SKM-1 (cell line): Measurements from ENCODE around the gene NUMBL.
"Not testable (repeated sequence)": the region's sequence is repeated elsewhere in the genome, so short reads cannot be mapped to it uniquely, and the experiment has no call there.

Source experiments
- DNase-seq: peaks from one replicate; lab custom pipeline; 2025; ENCODE audit not compliant: unreplicated experiment; lab: John Stamatoyannopoulos, UW

The NUMBL gene

GRCh38 chr19:40690050-40690692 lies at the start of gene NUMBL:
Gene NUMBL (minus strand): TSS chr19:40690651. CDS start chr19:40690483, 168 bp downstream.
- no peak for DNase-seq

DNA sequence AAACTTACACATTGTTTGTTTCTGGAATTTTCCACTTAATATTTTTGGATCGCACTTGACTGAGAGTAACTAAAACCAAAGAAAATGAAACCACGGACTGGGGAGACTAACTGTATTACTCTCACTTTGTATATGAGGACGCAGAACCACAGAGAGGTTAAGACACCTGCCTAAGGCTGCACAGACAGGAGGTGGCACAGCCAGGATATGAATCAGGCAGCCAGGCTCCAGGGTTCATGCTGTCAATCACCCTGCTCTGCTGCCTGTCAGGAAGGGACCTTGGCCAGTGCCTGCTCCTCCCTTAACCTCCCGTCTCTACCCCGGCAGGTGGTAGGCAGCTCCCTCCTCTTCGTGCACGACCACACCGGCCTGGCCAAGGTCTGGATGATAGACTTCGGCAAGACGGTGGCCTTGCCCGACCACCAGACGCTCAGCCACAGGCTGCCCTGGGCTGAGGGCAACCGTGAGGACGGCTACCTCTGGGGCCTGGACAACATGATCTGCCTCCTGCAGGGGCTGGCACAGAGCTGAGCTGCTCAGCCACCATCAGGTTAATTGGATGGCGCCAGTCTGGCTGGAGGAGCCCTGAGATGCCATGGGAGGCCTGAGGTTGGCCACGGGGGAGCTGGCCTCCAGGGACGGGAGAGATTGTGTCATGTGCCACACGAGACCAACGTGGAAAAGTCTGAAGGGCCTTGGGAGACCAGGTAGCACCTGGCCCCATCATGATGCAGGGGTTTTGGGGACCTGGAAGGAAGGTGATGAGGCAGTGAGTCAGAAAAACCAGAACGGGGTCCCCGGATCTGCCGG lies 48.8 kb upstream of the NUMBL start:
- DNase-seq: no peak

DNA sequence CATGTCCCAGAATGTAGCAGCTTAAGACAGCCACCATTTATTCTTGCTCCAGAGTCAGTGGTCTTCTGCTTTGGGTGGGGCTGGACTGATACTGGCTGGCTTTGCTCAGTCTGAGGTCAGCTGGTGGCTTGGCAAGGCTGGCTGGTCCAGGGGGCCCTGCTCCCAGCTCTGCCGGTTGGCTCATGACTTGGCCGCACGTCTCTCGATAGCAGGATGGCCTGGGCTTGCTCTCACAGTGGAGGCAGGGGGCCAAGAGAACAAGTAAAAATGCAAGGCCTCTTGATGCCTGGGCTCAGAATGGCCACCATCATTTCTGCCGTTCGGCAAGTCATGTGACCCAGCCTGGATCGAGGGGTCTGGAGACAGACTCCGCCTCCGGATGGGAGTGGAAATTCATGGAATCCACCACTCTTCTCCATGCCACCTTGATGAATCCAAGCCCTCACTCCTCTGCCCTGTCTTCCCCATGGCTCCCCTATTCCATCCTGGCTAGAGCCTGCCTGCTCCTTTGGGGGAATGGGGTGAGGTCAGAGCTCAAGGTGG lies 46.7 kb upstream of the NUMBL start:
- DNase-seq: no peak

DNA sequence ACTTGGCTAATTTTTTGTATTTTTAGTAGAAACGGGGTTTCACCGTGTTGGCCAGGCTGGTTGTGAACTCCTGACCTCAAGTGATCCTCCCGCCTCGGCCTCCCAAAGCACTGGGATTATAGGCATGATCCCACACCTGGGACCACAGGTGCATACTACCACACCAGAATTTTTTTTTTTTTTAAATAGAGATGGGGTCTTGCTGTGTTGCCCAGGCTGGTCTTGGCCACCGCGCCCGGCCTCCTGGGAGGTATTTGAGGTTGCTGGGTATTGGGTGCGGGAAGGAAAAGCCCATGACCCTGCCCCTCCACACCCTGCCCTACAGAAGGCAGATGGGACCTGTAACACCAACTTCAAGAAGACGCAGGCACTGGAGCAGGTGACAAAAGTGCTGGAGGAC lies 46.2 kb upstream of the NUMBL start:
- no peak for DNase-seq

- no peak for DNase-seq
Measured at GRCh38 chr19:40735013-40735771, 44.7 kb upstream of the NUMBL start.

DNA sequence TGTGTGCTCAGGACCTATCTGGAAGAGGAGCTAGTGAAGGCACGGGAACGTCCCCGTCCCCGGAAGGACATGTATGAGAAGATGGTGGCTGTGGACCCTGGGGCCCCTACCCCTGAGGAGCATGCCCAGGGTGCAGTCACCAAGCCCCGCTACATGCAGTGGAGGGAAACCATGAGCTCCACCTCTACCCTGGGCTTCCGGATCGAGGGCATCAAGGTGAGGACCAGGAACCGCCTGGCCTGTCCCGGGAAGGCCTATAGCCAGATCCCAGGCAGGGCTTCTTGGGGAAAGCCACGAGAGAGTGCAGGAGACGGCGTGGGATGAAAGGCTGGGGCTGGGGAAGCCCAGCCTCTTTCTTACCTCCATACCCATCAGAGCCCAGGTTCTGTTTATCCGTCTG lies 42.7 kb upstream of the NUMBL start:
- no peak for DNase-seq

- not testable (repeated sequence) for DNase-seq
Measured at GRCh38 chr19:40732304-40732703, 41.9 kb upstream of the NUMBL start.

- not testable (repeated sequence) for DNase-seq
Measured at GRCh38 chr19:40730065-40730464, 39.6 kb upstream of the NUMBL start.

DNA sequence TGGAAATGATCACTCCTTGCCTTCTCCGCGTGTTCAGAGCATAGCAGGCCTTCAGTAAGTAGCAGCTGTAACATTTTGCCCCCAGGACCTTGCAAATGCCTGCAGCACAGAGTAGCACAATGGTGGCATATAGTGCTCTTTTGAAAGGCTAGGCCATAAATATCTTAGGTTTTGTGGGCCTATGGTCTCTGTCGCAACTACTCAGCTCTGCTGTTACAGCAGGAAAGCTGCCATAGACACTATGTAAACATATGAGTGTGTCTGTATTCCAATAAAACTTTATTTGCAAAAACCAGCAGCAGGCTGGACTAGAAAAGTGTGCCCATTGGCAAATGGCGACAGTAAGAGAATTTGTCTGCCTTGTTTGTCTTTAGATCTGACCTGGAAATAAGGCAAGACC lies 35.8 kb upstream of the NUMBL start:
- no peak for DNase-seq

GRCh38 chr19:40724855-40725254 lies 34.4 kb upstream of the NUMBL start:
- DNase-seq: no peak

- no peak for DNase-seq
Measured at GRCh38 chr19:40724315-40724714, 33.9 kb upstream of the NUMBL start.

DNA sequence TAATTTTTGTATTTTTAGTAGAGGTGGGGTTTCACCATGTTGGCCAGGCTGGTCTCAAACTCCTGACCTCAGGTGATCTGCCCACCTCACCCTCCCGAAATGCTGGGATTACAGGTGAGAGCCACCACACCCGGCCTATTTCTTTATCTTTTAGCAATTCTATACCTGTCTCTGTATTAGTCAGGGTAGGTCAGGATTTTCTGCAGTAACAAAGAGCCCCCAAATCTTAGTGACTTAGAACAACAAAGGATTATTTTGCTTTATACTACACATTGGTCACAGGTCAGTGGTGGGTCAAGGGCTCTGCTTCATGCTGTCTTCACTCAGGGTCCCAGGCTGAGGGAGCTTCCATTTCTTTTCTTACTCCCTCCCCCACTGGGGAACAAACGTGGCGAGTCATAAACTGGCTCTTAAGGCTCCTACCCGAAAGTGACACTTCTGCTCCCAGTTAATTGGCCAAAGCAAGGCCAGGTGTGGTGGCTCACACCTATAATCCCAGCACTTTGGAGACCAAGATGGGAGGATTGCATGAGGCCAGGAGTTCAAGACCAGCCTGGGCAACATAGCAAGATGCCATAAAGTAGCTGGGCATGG lies 33.3 kb upstream of the NUMBL start:
- no peak for DNase-seq

DNA sequence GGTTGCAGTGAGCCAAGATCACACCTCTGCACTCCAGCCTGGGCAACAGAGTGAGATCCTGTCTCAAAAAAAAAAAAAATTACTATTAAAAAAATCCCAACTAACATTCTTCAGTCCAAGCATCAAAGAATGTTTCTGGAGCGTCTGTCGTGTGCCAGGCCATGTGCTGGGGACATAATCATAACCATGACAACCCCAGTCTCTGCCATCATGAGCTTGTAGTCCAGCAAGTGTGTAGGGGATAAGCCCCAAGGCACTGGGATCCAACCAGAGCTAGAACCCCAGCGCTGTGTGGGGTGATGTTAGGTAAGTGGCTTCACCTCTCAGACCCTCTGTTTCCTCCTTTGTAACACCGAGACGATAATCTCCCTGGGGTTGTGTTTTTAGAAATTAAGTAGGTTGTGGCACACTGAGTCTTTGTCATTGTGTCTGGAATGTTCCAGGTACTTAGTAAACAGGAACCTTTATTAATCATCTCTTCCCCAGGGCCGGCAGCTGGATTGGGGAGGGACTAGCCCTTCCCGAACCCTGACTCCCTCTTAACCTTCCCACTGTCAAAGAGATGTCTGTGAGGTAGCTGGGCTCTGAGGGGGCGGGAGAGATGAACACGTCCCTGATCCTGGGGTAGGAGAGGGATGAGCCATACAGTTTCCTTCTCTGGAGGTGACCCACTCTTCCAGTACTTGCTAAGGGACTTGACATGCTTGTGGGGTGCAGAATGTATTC lies 31.6 kb upstream of the NUMBL start:
- no peak for DNase-seq

GRCh38 chr19:40721140-40721486 lies 30.7 kb upstream of the NUMBL start:
- DNase-seq: no peak

DNA sequence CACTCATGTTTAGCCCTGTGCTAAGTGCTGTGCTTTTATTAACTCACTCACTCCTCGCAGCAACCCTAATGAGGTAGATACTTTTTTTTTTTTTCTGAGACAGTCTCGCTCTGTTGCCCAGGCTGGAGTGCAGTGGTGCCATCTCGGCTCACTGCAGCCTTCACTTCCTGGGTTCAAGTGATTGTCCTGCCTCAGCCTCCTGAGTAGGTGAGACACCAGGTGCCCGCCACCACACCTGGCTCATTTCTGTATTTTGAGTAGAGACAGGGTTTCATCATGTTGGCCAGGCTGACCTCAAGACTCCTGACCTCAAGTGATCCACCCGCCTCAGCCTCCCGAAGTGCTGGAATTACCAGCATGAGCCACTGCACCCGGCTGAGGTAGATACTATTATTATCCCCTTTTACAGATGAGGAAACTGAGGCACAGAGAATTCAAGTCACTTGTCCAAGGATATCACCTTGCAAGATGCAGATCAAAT lies 29.0 kb upstream of the NUMBL start:
- DNase-seq: no peak

DNA sequence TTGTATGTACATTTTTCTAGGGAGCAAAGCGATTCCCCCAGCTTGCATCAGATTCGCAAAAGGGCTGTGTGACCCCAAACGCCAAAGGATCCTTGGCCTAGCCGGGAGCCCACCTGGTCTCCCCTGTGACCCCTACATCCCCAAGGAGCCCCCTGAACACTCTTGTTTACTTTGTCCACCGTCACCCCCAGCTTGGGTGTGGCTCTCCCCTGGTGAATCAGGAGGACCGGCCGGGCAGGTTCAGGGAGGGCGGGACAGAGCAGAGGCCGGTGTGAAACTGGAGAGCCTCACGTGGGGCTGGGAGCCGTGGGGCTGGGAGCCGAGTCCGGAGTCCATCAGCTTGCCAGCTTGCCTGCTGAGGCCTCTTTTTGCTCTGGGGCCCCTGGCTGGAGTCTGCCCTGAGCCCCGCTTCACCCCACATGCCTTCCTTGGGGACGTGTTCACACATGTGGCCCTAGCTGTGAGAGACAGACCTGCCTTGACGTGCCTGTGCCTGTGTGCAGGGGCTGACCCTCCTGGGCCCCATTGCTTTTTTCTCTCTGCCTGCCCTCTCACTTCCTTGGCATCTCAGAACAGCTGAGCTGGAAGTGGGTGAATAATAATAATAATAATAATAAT lies 28.4 kb upstream of the NUMBL start:
- DNase-seq: no peak

GRCh38 chr19:40717880-40718773 lies 27.7 kb upstream of the NUMBL start:
- no peak for DNase-seq

DNA sequence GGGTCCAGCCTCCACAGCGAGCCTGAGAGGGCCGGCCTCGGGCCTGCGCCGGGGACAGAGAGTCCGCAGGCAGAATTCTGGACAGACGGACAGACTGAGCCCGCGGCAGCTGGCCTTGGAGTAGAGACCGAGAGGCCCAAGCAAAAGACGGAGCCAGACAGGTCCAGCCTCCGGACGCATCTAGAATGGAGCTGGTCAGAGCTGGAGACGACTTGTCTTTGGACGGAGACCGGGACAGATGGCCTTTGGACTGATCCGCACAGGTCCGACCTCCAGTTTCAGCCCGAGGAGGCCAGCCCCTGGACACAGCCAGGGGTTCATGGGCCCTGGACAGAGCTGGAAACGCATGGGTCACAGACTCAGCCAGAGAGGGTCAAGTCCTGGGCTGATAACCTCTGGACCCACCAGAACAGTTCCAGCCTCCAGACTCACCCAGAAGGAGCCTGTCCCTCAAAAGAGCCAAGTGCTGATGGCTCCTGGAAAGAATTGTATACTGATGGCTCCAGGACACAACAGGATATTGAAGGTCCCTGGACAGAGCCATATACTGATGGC lies 27.0 kb upstream of the NUMBL start:
- no peak for DNase-seq
